ENCODE measurements around the gene WDR73. TPM values are rescaled to one million over a fixed set of nuclear protein-coding genes. Genes with fewer than 3 reads are reported as not detected.

Gene WDR73
- polyA plus RNA-seq, 1 donor = 30.8 TPM

- no CpG with 5 or more reads among the region's 68 CpGs for WGBS (ENCODE audit: insufficient coverage, low lambda C conversion rate)
- H3K27ac ChIP-seq (ENCODE audit: low read length) = peak within 1 kb of the TSS; percentile 54
- H3K4me3 ChIP-seq (ENCODE audit: low read length) = peak within 1 kb of the TSS; percentile 98
- peak; percentile 92 to 96 for DNase-seq
- H3K4me1 ChIP-seq (ENCODE audit: control insufficient read depth, insufficient read depth, low read length) = peaks cover 13% of the 10 kb centered on the region
- H3K27me3 ChIP-seq (ENCODE audit: control insufficient read depth, insufficient read depth, low read length) = no peaks in the 10 kb centered on the region
- H3K36me3 ChIP-seq (ENCODE audit: control insufficient read depth, insufficient read depth, low read length) = peaks cover 19% of the 10 kb centered on the region
- no peaks in the 10 kb centered on the region for H3K9me3 ChIP-seq (ENCODE audit: control insufficient read depth, low read depth, low read length)
These were observed 53.2 kb downstream of the WDR73 start, which contains the start of gene ZSCAN2 for GRCh38 chr15:84600687-84601554. Gene ZSCAN2 (plus strand): TSS chr15:84601009. CDS start chr15:84603928, 2,919 bp downstream.

DNA sequence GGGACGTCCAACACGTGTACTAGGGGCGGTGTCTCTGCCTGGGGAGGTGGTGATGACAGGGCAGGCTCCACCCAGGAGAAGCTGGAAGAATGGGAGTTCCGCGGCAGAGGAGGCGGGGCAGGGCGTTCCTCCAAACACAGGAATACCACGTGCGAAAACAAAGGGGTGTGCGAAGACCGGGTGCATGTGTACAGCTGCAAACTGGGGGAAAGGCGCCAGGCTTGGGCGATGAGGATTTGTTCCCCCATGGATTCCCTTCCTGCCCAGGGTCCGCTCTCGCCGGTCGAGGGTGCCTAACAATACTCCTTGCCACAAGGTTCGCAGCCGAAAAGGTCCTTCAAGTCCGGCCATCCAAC, 53.8 kb downstream of the WDR73 start:
- Histone ChIP-seq H3K27ac (ENCODE audit: low read length) (no peak overlapping the region), H3K9me3 (ENCODE audit: control insufficient read depth, low read depth, low read length) (no peaks in the 10 kb centered on the region), H3K4me1 (ENCODE audit: control insufficient read depth, insufficient read depth, low read length) (peaks cover 13% of the 10 kb centered on the region), H3K4me3 (ENCODE audit: low read length) (peak overlapping the region; percentile 98), H3K27me3 (ENCODE audit: control insufficient read depth, insufficient read depth, low read length) (no peaks in the 10 kb centered on the region), H3K36me3 (ENCODE audit: control insufficient read depth, insufficient read depth, low read length) (peaks cover 16% of the 10 kb centered on the region)
- WGBS (ENCODE audit: insufficient coverage, low lambda C conversion rate) = no CpG with 5 or more reads among the region's 20 CpGs
- peak; percentile 81 to 89 for DNase-seq

DNA sequence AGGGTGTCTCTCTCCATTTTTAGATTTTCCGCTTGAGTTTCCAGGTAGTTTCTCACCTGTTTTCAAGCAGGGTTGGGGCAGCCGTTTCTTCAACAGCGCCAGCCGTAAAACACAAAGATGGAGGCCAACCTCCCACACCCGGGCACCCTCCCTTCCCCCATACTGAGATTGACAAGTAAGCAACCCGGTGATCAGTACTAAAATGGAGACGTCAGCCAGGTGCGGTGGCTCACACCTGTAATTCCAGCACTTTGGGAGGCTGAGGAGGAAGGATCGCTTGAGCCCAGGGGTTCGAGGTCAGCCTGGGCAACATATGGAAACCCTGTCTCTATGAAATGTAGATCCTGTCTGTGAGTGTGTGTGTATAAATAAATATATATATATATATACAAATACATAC, 54.2 kb downstream of the WDR73 start:
- no peak for DNase-seq
- no CpG with 5 or more reads among the region's 10 CpGs for WGBS (ENCODE audit: insufficient coverage, low lambda C conversion rate)
- no peaks in the 10 kb centered on the region for H3K27me3 ChIP-seq (ENCODE audit: control insufficient read depth, insufficient read depth, low read length)
- H3K4me3 ChIP-seq (ENCODE audit: low read length) = peak overlapping the region; percentile 98
- peaks cover 12% of the 10 kb centered on the region for H3K36me3 ChIP-seq (ENCODE audit: control insufficient read depth, insufficient read depth, low read length)
- H3K9me3 ChIP-seq (ENCODE audit: control insufficient read depth, low read depth, low read length) = no peaks in the 10 kb centered on the region
- peaks cover 14% of the 10 kb centered on the region for H3K4me1 ChIP-seq (ENCODE audit: control insufficient read depth, insufficient read depth, low read length)
- H3K27ac ChIP-seq (ENCODE audit: low read length) = no peak overlapping the region

DNA sequence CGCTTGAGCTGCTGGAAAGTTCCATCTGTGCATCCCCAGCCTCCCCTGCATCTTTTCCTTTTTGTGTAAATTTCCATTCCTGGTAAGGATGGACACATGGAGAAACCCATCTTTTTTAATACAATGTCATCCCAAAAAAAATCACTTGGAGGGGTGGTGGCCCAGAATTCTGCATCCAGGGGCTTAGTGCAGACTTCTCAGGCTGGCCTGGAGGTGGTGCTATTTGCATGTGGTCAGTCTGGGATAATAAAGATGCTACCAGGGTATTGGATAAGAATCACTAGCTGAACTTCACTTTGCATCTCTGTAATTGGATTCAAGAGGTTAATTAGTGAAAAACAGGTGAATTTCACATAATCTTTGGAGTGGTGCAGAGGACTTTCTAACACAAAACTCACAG, 55.1 kb downstream of the WDR73 start:
- DNase-seq = peak in 1 of 2 donors; percentile 39
- Histone ChIP-seq H3K4me1 (ENCODE audit: control insufficient read depth, insufficient read depth, low read length) (peaks cover 13% of the 10 kb centered on the region), H3K9me3 (ENCODE audit: control insufficient read depth, low read depth, low read length) (no peaks in the 10 kb centered on the region), H3K4me3 (ENCODE audit: low read length) (no peak overlapping the region), H3K27ac (ENCODE audit: low read length) (no peak overlapping the region), H3K27me3 (ENCODE audit: control insufficient read depth, insufficient read depth, low read length) (no peaks in the 10 kb centered on the region), H3K36me3 (ENCODE audit: control insufficient read depth, insufficient read depth, low read length) (peaks cover 5% of the 10 kb centered on the region)
- no CpG with 5 or more reads among the region's 1 CpG for WGBS (ENCODE audit: insufficient coverage, low lambda C conversion rate)

DNA sequence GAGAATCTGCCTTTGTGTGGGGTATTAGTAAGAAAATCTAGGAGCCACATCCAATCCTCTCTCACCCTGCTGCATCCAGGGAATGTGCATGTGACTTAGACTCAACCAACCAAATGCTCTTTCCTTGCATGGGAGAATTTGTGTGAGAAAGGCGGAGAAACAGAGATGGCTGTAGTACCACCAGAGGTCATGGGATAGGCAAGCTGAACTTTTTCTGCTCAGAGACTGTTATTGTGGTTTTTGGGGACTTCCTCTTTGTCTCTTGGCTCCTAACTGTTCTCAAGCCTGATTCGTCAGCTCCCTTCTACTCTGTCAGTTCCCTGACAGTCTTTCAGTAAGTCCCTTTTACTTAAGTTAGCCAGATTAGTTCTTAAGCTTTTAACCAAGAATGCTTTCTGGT, 55.8 kb downstream of the WDR73 start:
- no CpG with 5 or more reads among the region's 2 CpGs for WGBS (ENCODE audit: insufficient coverage, low lambda C conversion rate)
- Histone ChIP-seq H3K27me3 (ENCODE audit: control insufficient read depth, insufficient read depth, low read length) (no peaks in the 10 kb centered on the region), H3K4me1 (ENCODE audit: control insufficient read depth, insufficient read depth, low read length) (peaks cover 13% of the 10 kb centered on the region), H3K9me3 (ENCODE audit: control insufficient read depth, low read depth, low read length) (no peaks in the 10 kb centered on the region), H3K4me3 (ENCODE audit: low read length) (no peak overlapping the region), H3K27ac (ENCODE audit: low read length) (no peak overlapping the region), H3K36me3 (ENCODE audit: control insufficient read depth, insufficient read depth, low read length) (no peaks in the 10 kb centered on the region)
- no peak for DNase-seq

DNA sequence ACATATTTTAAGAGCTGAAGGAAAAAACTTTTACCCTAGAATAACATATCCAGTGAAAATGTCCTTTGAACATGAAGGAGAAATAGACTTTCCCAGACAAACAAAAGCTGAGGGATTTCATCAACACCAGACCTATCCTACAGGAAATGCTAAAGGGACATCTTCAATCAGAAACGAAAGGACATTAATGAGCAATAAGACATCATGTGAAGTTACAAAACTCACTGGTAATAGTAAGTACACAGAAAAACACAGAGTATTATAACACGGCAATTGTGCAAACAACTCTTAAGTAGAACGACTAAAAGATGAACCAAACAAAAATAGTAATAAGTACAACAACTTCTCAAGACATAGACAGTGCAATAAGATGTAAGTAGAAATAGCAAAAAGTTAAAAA, 56.8 kb downstream of the WDR73 start:
- H3K36me3 ChIP-seq (ENCODE audit: control insufficient read depth, insufficient read depth, low read length) = no peaks in the 10 kb centered on the region
- 100% methylated on average over 2 of the region's 3 CpGs for WGBS (ENCODE audit: insufficient coverage, low lambda C conversion rate)
- H3K27ac ChIP-seq (ENCODE audit: low read length) = no peak overlapping the region
- no peak for DNase-seq
- H3K4me1 ChIP-seq (ENCODE audit: control insufficient read depth, insufficient read depth, low read length) = peaks cover 13% of the 10 kb centered on the region
- H3K4me3 ChIP-seq (ENCODE audit: low read length) = no peak overlapping the region
- no peaks in the 10 kb centered on the region for H3K27me3 ChIP-seq (ENCODE audit: control insufficient read depth, insufficient read depth, low read length)
- H3K9me3 ChIP-seq (ENCODE audit: control insufficient read depth, low read depth, low read length) = no peaks in the 10 kb centered on the region

GRCh38 chr15:84595660-84596059, 58.4 kb downstream of the WDR73 start:
- Histone ChIP-seq H3K4me3 (ENCODE audit: low read length) (no peak overlapping the region), H3K27ac (ENCODE audit: low read length) (no peak overlapping the region), H3K9me3 (ENCODE audit: control insufficient read depth, low read depth, low read length) (no peaks in the 10 kb centered on the region), H3K36me3 (ENCODE audit: control insufficient read depth, insufficient read depth, low read length) (no peaks in the 10 kb centered on the region), H3K4me1 (ENCODE audit: control insufficient read depth, insufficient read depth, low read length) (peaks cover 13% of the 10 kb centered on the region), H3K27me3 (ENCODE audit: control insufficient read depth, insufficient read depth, low read length) (no peaks in the 10 kb centered on the region)
- no CpG with 5 or more reads among the region's 2 CpGs for WGBS (ENCODE audit: insufficient coverage, low lambda C conversion rate)
- no peak for DNase-seq

DNA sequence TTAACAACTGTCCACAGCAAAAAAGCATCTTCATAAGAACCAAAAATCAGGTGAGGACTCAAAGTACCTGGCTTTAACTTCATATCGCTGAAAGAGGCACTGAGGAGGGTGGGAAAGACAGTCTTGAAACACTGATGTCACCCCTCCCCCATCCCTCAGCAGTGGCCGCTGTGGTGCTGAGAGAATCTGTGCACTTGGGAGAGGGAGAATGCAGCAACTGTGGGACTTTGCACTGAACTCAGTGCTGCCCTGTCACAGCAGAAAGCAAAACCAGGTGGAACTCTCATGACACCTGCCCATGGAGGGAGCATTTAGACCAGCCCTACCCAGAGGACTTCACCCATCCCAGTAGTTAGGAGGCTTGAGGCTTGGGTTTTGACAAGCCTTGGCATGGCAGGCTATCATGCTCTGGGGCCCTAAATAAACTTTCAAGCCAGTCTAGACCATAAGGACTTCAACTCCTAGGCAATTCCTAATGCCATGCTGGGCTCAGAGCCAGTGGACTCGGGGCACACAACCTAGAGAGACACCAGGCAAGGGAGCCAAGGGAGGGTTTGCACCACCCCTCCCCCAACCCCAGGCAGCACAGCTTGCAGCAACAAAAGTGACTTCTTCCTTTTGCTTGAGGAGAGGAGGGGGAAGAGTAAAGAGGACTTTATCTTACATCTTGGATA, 59.3 kb downstream of the WDR73 start:
- Histone ChIP-seq H3K27ac (ENCODE audit: low read length) (peak overlapping the region; percentile 78), H3K9me3 (ENCODE audit: control insufficient read depth, low read depth, low read length) (no peaks in the 10 kb centered on the region), H3K36me3 (ENCODE audit: control insufficient read depth, insufficient read depth, low read length) (no peaks in the 10 kb centered on the region), H3K27me3 (ENCODE audit: control insufficient read depth, insufficient read depth, low read length) (no peaks in the 10 kb centered on the region), H3K4me3 (ENCODE audit: low read length) (no peak overlapping the region), H3K4me1 (ENCODE audit: control insufficient read depth, insufficient read depth, low read length) (peaks cover 13% of the 10 kb centered on the region)
- peak; percentile 78 to 88 for DNase-seq
- no CpG with 5 or more reads among the region's 3 CpGs for WGBS (ENCODE audit: insufficient coverage, low lambda C conversion rate)

DNA sequence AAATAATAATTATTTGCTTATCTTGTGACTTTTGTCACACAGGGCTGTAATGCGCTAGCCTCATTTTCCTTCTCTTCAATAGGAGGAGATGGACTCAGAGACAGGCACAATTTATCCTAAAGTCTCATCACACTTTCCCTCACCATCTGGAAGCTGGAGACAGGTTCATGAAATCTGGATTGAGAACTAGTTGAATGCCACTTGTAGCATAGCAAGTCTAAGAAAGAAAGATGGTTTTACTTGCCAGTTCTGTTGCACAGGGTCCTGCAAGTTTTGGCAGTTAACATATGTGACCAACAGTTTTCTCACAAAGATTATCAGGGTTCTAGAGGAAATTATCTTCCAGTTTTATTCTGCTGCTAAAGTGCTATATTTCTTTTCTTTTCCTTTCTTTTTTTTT, 62.3 kb downstream of the WDR73 start:
- WGBS (ENCODE audit: insufficient coverage, low lambda C conversion rate) = no CpG with 5 or more reads among the region's 1 CpG
- Histone ChIP-seq H3K27ac (ENCODE audit: low read length) (no peak overlapping the region), H3K9me3 (ENCODE audit: control insufficient read depth, low read depth, low read length) (no peaks in the 10 kb centered on the region), H3K4me3 (ENCODE audit: low read length) (no peak overlapping the region), H3K4me1 (ENCODE audit: control insufficient read depth, insufficient read depth, low read length) (peaks cover 13% of the 10 kb centered on the region), H3K27me3 (ENCODE audit: control insufficient read depth, insufficient read depth, low read length) (peaks cover 1% of the 10 kb centered on the region), H3K36me3 (ENCODE audit: control insufficient read depth, insufficient read depth, low read length) (no peaks in the 10 kb centered on the region)
- DNase-seq = no peak

DNA sequence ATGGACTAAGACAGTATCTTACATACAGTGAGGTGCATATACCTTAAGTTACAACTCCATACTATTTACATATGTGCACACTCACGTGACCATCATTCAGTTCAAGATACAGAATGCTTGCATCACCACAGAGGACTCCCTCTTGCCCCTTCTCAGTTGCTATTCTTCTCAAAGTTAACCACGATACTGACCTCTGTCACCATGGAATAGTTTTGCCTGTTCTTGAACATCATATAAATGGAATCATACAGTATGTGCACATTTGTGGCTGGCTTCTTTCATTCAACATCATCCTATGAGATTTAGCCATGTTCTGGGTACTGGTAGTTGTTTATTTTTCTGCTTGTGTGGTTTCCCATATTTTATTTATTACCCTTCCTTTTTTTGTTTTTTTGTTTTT, 63.7 kb downstream of the WDR73 start:
- WGBS (ENCODE audit: insufficient coverage, low lambda C conversion rate) = 70% methylated on average over 2 of the region's 2 CpGs
- Histone ChIP-seq H3K36me3 (ENCODE audit: control insufficient read depth, insufficient read depth, low read length) (no peaks in the 10 kb centered on the region), H3K4me3 (ENCODE audit: low read length) (no peak overlapping the region), H3K9me3 (ENCODE audit: control insufficient read depth, low read depth, low read length) (no peaks in the 10 kb centered on the region), H3K27me3 (ENCODE audit: control insufficient read depth, insufficient read depth, low read length) (peaks cover 3% of the 10 kb centered on the region), H3K27ac (ENCODE audit: low read length) (no peak overlapping the region), H3K4me1 (ENCODE audit: control insufficient read depth, insufficient read depth, low read length) (peaks cover 7% of the 10 kb centered on the region)
- DNase-seq = no peak

Data from large intestine (tissue), 3 donors.